Prostate gland (tissue), 2 donors: ENCODE measurements around the gene MANBA. TPM values are rescaled to one million over a fixed set of nuclear protein-coding genes. Genes with fewer than 3 reads are reported as not detected.

Source experiments
- DNase-seq: peaks from one replicate; pipeline ENCODE4 v3.0.0-alpha.2; 2019; ENCODE audit warnings: low spot score
- H3K27ac ChIP-seq, 2 donors: fragments of 200-600 bp; sonication (generic); 2 replicates each; pipeline ENCODE4 v1.5.1; 2017 to 2019
- H3K27me3 ChIP-seq: fragments of 200-600 bp; sonication (generic); replicated peaks from 2 replicates; pipeline ENCODE4 v1.5.1; 2019; ENCODE audit not compliant: insufficient read depth
- H3K36me3 ChIP-seq, 2 donors: fragments of 200-600 bp; sonication (generic); 1 replicate in 1 of 2; 2 replicates in 1 of 2; pipeline versions ENCODE4 v1.5.1 to v1.8.1; 2017 to 2019
- H3K4me1 ChIP-seq: fragments of 200-600 bp; sonication (generic); replicated peaks from 2 replicates; pipeline ENCODE4 v1.5.1; 2019
- H3K4me3 ChIP-seq, 2 donors: fragments of 200-600 bp; sonication (generic); 2 replicates each; pipeline ENCODE4 v1.5.1; 2017 to 2019
- H3K9me3 ChIP-seq: fragments of 200-600 bp; sonication (generic); 2 replicates; pipeline ENCODE4 v1.5.1; 2017
- CTCF ChIP-seq, 4 experiments: fragments of 200-600 bp in 2 of 4; fragments of 450-650 bp in 2 of 4; sonication (generic) in 2 of 4; IDR thresholded peaks; 1 replicate in 3 of 4; 2 replicates in 1 of 4; pipeline ENCODE4 v1.5.1; 2016 to 2019; ENCODE audit warnings: antibody characterized with exemption in 4 of 4, mild to moderate bottlenecking in 2 of 4, moderate library complexity in 2 of 4
- POLR2A ChIP-seq: fragments of 450-650 bp; IDR thresholded peaks from one replicate; pipeline ENCODE4 v1.6.1; 2016; ENCODE audit warnings: antibody characterized with exemption, mild to moderate bottlenecking
- POLR2AphosphoS5 ChIP-seq: sonication (generic); formaldehyde crosslinking; IDR thresholded peaks from one replicate; pipeline ENCODE4 v1.6.1; 2017; ENCODE audit warnings: antibody characterized with exemption
- WGBS: methylation state at CpG from one replicate; pipeline ENCODE4 v1.1.5; 2018; 5-methylcytosine and 5-hydroxymethylcytosine counted together
- intact Hi-C: fragments of 100-400 bp; cut with DNase I; formaldehyde crosslinking; loops from one replicate; pipeline ENCODE4 v1.14.2; 2022
- total RNA-seq, 2 donors: library from RNA; depleted of rRNA; stranded (reverse); fragments of >200 nt; gene quantifications; one replicate each; pipeline ENCODE4 v1.1.0, GENCODE V29; 2016

The MANBA gene
- total RNA-seq = 10 to 100 TPM; 29.7 to 41.6 TPM

GRCh38 chr4:102760645-102761295 lies at the start of gene MANBA:
Gene MANBA (minus strand): TSS chr4:102760968. CDS start chr4:102760894, 74 bp downstream.
- WGBS = 1% methylated on average over 48 of the region's 60 CpGs
- intact Hi-C loops = loop anchor here (5.0 kb wide), 2 partner anchors 67 to 258 kb away; partner anchors contain the start of genes NFKB1 and UBE2D3

GRCh38 chr4:102809691-102810090 lies 48.9 kb upstream of the MANBA start:
- TF ChIP-seq POLR2A (no peak), POLR2AphosphoS5 (no peak), CTCF (IDR thresholded peaks at IDR 0.05) (no peak)
- intact Hi-C loops = no loop called here
- H3K27me3 ChIP-seq = no peaks in the 10 kb centered on the region
- no peak for DNase-seq
- no peaks in the 10 kb centered on the region for H3K36me3 ChIP-seq
- H3K4me3 ChIP-seq = no peak overlapping the region
- H3K9me3 ChIP-seq = no peaks in the 10 kb centered on the region
- WGBS = 83% methylated on average over 2 of the region's 2 CpGs
- H3K4me1 ChIP-seq = peaks cover 6% of the 10 kb centered on the region
- no peak overlapping the region for H3K27ac ChIP-seq

More at GRCh38 chr4:102760645-102761295, at the start of gene MANBA:
- peak within 1 kb of the TSS; percentile 64 to 71 for H3K27ac ChIP-seq
- H3K4me3 ChIP-seq = peak within 1 kb of the TSS; percentile 73 to 84
- peak; percentile 77 for DNase-seq
- no peaks in the 10 kb centered on the region for H3K27me3 ChIP-seq
- H3K36me3 ChIP-seq = no peaks in the 10 kb centered on the region
- no peaks in the 10 kb centered on the region for H3K4me1 ChIP-seq
- no peaks in the 10 kb centered on the region for H3K9me3 ChIP-seq
- TF ChIP-seq CTCF (IDR thresholded peaks at IDR 0.05) (no peak), POLR2AphosphoS5 (peak; percentile 83), POLR2A (peak; percentile 89)

DNA sequence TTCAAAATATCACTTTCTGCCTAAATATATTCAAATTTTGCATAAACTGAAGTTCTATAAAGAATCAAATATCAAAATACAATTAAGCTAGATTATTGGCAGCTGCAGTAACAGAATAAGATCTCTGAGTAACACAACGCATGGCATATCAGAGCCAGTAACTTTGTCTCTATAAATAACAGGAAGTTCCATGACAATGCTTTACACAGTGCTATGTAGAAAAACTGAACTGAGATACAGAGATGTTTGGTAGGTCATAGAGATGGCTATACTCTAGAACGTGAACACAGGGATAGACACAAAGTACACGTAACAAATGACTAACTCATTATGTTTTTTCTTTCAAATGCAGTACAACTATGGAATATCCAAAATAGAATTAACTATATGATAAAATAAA lies 48.4 kb upstream of the MANBA start:
- Histone ChIP-seq H3K27me3 (no peaks in the 10 kb centered on the region), H3K4me1 (peaks cover 6% of the 10 kb centered on the region), H3K4me3 (no peak overlapping the region), H3K9me3 (no peaks in the 10 kb centered on the region), H3K36me3 (no peaks in the 10 kb centered on the region), H3K27ac (no peak overlapping the region)
- TF ChIP-seq POLR2AphosphoS5 (no peak), CTCF (IDR thresholded peaks at IDR 0.05) (no peak), POLR2A (no peak)
- intact Hi-C loops = no loop called here
- DNase-seq = no peak
- WGBS = 59% methylated on average over 3 of the region's 3 CpGs

DNA sequence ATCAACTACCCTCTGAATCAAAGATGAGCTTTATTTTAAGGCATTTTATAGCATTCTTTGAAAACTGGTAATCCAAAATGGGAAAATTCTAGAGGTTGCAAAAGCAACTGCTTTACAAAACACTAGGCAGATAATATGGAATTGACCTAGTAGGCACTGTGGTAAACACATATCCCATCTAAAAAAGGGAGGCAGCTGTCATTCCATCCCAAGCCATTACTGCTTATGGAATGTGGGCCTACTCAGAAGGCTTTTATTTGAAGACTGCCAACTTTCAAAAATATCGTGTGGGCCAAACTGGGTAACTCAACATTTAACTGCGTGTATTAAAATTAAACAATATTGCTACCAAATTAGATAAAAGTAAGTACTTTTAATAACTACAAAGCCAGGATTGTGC lies 47.2 kb upstream of the MANBA start:
- no peaks in the 10 kb centered on the region for H3K9me3 ChIP-seq
- no peaks in the 10 kb centered on the region for H3K27me3 ChIP-seq
- H3K36me3 ChIP-seq = no peaks in the 10 kb centered on the region
- 81% methylated on average over 2 of the region's 2 CpGs for WGBS
- TF ChIP-seq CTCF (IDR thresholded peaks at IDR 0.05) (no peak), POLR2A (no peak), POLR2AphosphoS5 (no peak)
- no peak for DNase-seq
- H3K4me3 ChIP-seq = no peak overlapping the region
- intact Hi-C loops = no loop called here
- H3K27ac ChIP-seq = no peak overlapping the region
- H3K4me1 ChIP-seq = peaks cover 2% of the 10 kb centered on the region

GRCh38 chr4:102807345-102807744 lies 46.6 kb upstream of the MANBA start:
- WGBS = 66% methylated on average over 1 of the region's 1 CpG
- H3K27me3 ChIP-seq = no peaks in the 10 kb centered on the region
- TF ChIP-seq CTCF (IDR thresholded peaks at IDR 0.05) (no peak), POLR2A (no peak), POLR2AphosphoS5 (no peak)
- H3K27ac ChIP-seq = no peak overlapping the region
- no peaks in the 10 kb centered on the region for H3K4me1 ChIP-seq
- intact Hi-C loops = no loop called here
- H3K4me3 ChIP-seq = no peak overlapping the region
- H3K9me3 ChIP-seq = no peaks in the 10 kb centered on the region
- no peaks in the 10 kb centered on the region for H3K36me3 ChIP-seq
- DNase-seq = no peak
